H1 (cell line): ENCODE results near the gene CAPN8. TPM values are rescaled to one million over a fixed set of nuclear protein-coding genes. Genes with fewer than 3 reads are reported as not detected.
A peak's percentile ranks its signal among the peaks of the same experiment; 100 is the strongest.

Experiments
- CTCF ChIA-PET: fragments of 300-600 bp; sonication (Branson Sonifier 250); formaldehyde crosslinking; loops from one replicate; lab custom pipeline; 2021; ENCODE audit not compliant: partially characterized antibody; lab: Charles Lee
- POLR2A ChIA-PET: fragments of 300-600 bp; sonication (Branson Sonifier 250); formaldehyde crosslinking; loops from one replicate; lab custom pipeline; 2021; ENCODE audit warnings: inconsistent platforms; ENCODE audit not compliant: partially characterized antibody; lab: Charles Lee
- DNase-seq, 2 experiments: peaks; one replicate each; pipeline versions ENCODE4 v3.0.0 to v3.0.0-alpha.2; 2010 to 2022; ENCODE audit warnings: low spot score in 2 of 2, low read depth in 1 of 2, mixed read lengths in 1 of 2
- FAIRE-seq: peaks from 2 replicates; lab custom pipeline; 2011; peaks lifted over from hg19 to GRCh38; lab: Jason Lieb, UNC
- H2AFZ ChIP-seq: 2 replicates; pipeline ENCODE4 v1.8.1; 2012; ENCODE audit warnings: low read length, inconsistent platforms
- H2AK5ac ChIP-seq: 2 replicates; pipeline ENCODE4 v1.6.1; 2013; ENCODE audit warnings: low read depth, low read length
- H2BK120ac ChIP-seq: replicated peaks from 2 replicates; pipeline ENCODE3; 2013; ENCODE audit warnings: low read depth, low read length, inconsistent platforms
- H2BK12ac ChIP-seq: 2 replicates; pipeline ENCODE4 v1.6.1; 2013; ENCODE audit warnings: low read depth, low read length
- H2BK15ac ChIP-seq: 2 replicates; pipeline ENCODE4 v1.6.1; 2013; ENCODE audit warnings: low read length
- H2BK20ac ChIP-seq: 2 replicates; pipeline ENCODE4 v1.6.1; 2013; ENCODE audit warnings: low read length
- H2BK5ac ChIP-seq: 2 replicates; pipeline ENCODE4 v1.6.1; 2013; ENCODE audit warnings: low read depth, low read length
- H3K14ac ChIP-seq: 2 replicates; pipeline ENCODE4 v1.6.1; 2013; ENCODE audit warnings: inconsistent platforms; ENCODE audit not compliant: insufficient read length
- H3K18ac ChIP-seq: 2 replicates; pipeline ENCODE4 v1.6.1; 2013; ENCODE audit warnings: low read length; ENCODE audit errors: extremely low read depth
- H3K23ac ChIP-seq: 2 replicates; pipeline ENCODE4 v1.6.1; 2013; ENCODE audit warnings: inconsistent platforms; ENCODE audit not compliant: insufficient read length
- H3K23me2 ChIP-seq: 2 replicates; pipeline ENCODE4 v1.6.1; 2013; ENCODE audit warnings: low read depth, low read length
- H3K27ac ChIP-seq: 2 replicates; pipeline ENCODE4 v1.6.1; 2011; ENCODE audit warnings: low read depth, low read length, inconsistent platforms
- H3K27me3 ChIP-seq, 4 experiments: replicated peaks in 1 of 4; 1 replicate in 1 of 4; 2 replicates in 3 of 4; pipeline versions ENCODE4 v1.6.1 to v1.8.1; 2011 to 2013; ENCODE audit warnings: low read length in 3 of 4, mild to moderate bottlenecking in 3 of 4, inconsistent platforms in 2 of 4, mixed read lengths in 2 of 4, moderate library complexity in 1 of 4; ENCODE audit not compliant: control insufficient read depth in 3 of 4, insufficient read depth in 3 of 4; ENCODE audit errors: extremely low read depth in 1 of 4
- H3K36me3 ChIP-seq, 4 experiments: 2 replicates each; pipeline versions ENCODE4 v1.6.1 to v1.8.1; 2011 to 2013; ENCODE audit warnings: mild to moderate bottlenecking in 4 of 4, low read length in 3 of 4, moderate library complexity in 2 of 4, control low read depth in 1 of 4, inconsistent platforms in 1 of 4; ENCODE audit not compliant: insufficient read depth in 4 of 4, control insufficient read depth in 2 of 4
- H3K4ac ChIP-seq: replicated peaks from 2 replicates; pipeline ENCODE3; 2013; ENCODE audit warnings: low read length, low read depth, mixed read lengths, inconsistent platforms; ENCODE audit not compliant: insufficient read length
- H3K4me1 ChIP-seq, 4 experiments: replicated peaks in 1 of 4; 1 replicate in 1 of 4; 2 replicates in 3 of 4; pipeline versions ENCODE4 v1.6.1 to v1.8.1; 2011 to 2013; ENCODE audit warnings: low read length in 3 of 4, inconsistent platforms in 2 of 4, mixed read lengths in 1 of 4; ENCODE audit not compliant: insufficient read depth in 4 of 4, control insufficient read depth in 3 of 4
- H3K4me2 ChIP-seq, 2 experiments: 2 replicates each; pipeline versions ENCODE4 v1.6.1 to v1.8.1; 2011 to 2013; ENCODE audit warnings: low read depth in 2 of 2, low read length in 2 of 2, control low read depth in 1 of 2, inconsistent platforms in 1 of 2, mild to moderate bottlenecking in 1 of 2; ENCODE audit not compliant: insufficient read depth in 1 of 2
- H3K4me3 ChIP-seq, 4 experiments: fragments of 200-600, 300-600 bp in 1 of 4; sonication (generic), shearing (Covaris generic), sonication (Bioruptor Twin) in 1 of 4; 2 replicates each; pipeline versions ENCODE4 v1.5.1 to v1.8.1; 2011 to 2016; ENCODE audit warnings: low read length in 4 of 4, low read depth in 3 of 4, control low read depth in 2 of 4, inconsistent platforms in 2 of 4, mild to moderate bottlenecking in 2 of 4, mixed read lengths in 1 of 4, moderate library complexity in 1 of 4; ENCODE audit not compliant: insufficient read depth in 2 of 4; ENCODE audit errors: extremely low read depth in 1 of 4
- H3K56ac ChIP-seq: replicated peaks from 2 replicates; pipeline ENCODE3; 2013; ENCODE audit warnings: low read depth, mild to moderate bottlenecking, mixed read lengths, low read length, inconsistent platforms; ENCODE audit not compliant: insufficient read length
- H3K79me1 ChIP-seq: 2 replicates; pipeline ENCODE4 v1.6.1; 2013; ENCODE audit warnings: low read depth, low read length, control low read depth
- H3K79me2 ChIP-seq, 2 experiments: 2 replicates each; pipeline versions ENCODE4 v1.6.1 to v1.8.1; 2012 to 2013; ENCODE audit warnings: low read length in 2 of 2, mild to moderate bottlenecking in 2 of 2, inconsistent platforms in 1 of 2; ENCODE audit not compliant: insufficient read depth in 2 of 2, control insufficient read depth in 1 of 2
- H3K9ac ChIP-seq, 4 experiments: replicated peaks in 1 of 4; 1 replicate in 1 of 4; 2 replicates in 3 of 4; pipeline versions ENCODE4 v1.6.1 to v1.8.1; 2011 to 2013; ENCODE audit warnings: low read depth in 3 of 4, low read length in 3 of 4, control low read depth in 2 of 4, mild to moderate bottlenecking in 2 of 4, moderate library complexity in 2 of 4, inconsistent platforms in 1 of 4; ENCODE audit errors: extremely low read depth in 1 of 4
- H3K9me3 ChIP-seq, 2 experiments: 2 replicates each; pipeline versions ENCODE4 v1.6.1 to v1.8.1; 2012 to 2013; ENCODE audit warnings: mild to moderate bottlenecking in 2 of 2, moderate library complexity in 2 of 2, control low read depth in 1 of 2, inconsistent platforms in 1 of 2, low read depth in 1 of 2, low read length in 1 of 2, mixed read lengths in 1 of 2; ENCODE audit not compliant: insufficient read depth in 2 of 2
- H4K20me1 ChIP-seq, 2 experiments: replicated peaks in 1 of 2; 2 replicates each; pipeline versions ENCODE3 to v1.8.1; 2011 to 2013; ENCODE audit warnings: inconsistent platforms in 2 of 2, low read length in 2 of 2, mild to moderate bottlenecking in 1 of 2; ENCODE audit not compliant: insufficient read depth in 2 of 2, control insufficient read depth in 1 of 2
- H4K5ac ChIP-seq: 2 replicates; pipeline ENCODE4 v1.6.1; 2013; ENCODE audit warnings: low read length, low read depth, mixed read lengths, inconsistent platforms; ENCODE audit not compliant: insufficient read length
- H4K8ac ChIP-seq: 2 replicates; pipeline ENCODE4 v1.8.0; 2013; ENCODE audit warnings: mild to moderate bottlenecking, moderate library complexity, low read length, inconsistent platforms; ENCODE audit not compliant: insufficient read depth; ENCODE audit errors: extremely low read depth
- H4K91ac ChIP-seq: replicated peaks from 2 replicates; pipeline ENCODE3; 2013; ENCODE audit warnings: low read length, mixed read lengths, inconsistent platforms; ENCODE audit not compliant: insufficient read length
- CBX5 ChIP-seq: fragments of 300-800, 300-1000 bp; sonication (generic); IDR thresholded peaks from 2 replicates; pipeline ENCODE4 v1.7.1; 2016; ENCODE audit warnings: antibody characterized with exemption, low read length, low read depth
- HDAC6 ChIP-seq: IDR thresholded peaks from one replicate; pipeline ENCODE4 v1.7.1; 2012; ENCODE audit warnings: low read depth, mild to moderate bottlenecking, inconsistent platforms, low read length, moderate library complexity
- KDM1A ChIP-seq: fragments of 200-600, 300-600 bp; sonication (generic); IDR thresholded peaks from 2 replicates; pipeline ENCODE4 v1.7.1; 2016; ENCODE audit warnings: mild to moderate bottlenecking, low read length, borderline replicate concordance
- KDM5A ChIP-seq: fragments of 200-600 bp; IDR thresholded peaks from 2 replicates; pipeline ENCODE4 v1.7.1; 2012; ENCODE audit warnings: mild to moderate bottlenecking, low read length, inconsistent platforms, mixed read lengths
- POLR2AphosphoS5 ChIP-seq: IDR thresholded peaks from 2 replicates; pipeline ENCODE4 v1.6.1; 2011; ENCODE audit warnings: low read depth, low read length
- SP2 ChIP-seq: IDR thresholded peaks from 2 replicates; pipeline ENCODE4 v1.6.1; 2012; ENCODE audit warnings: mild to moderate bottlenecking, low read length, inconsistent platforms
- SUZ12 ChIP-seq: fragments of 200-600 bp; sonication (generic); IDR thresholded peaks from 2 replicates; pipeline ENCODE4 v1.6.1; 2012; ENCODE audit warnings: mild to moderate bottlenecking, inconsistent platforms, low read length, moderate library complexity, mixed read lengths
- YY1 ChIP-seq: IDR thresholded peaks from 2 replicates; pipeline ENCODE4 v1.6.1; 2011; ENCODE audit warnings: low read depth, mild to moderate bottlenecking, low read length
- WGBS, 2 experiments: shearing (Covaris generic) in 1 of 2; methylation state at CpG; one replicate each; pipeline versions ENCODE4 v1.1.6 to v1.1.7; 2013 to 2015; ENCODE audit warnings: low lambda C conversion rate in 2 of 2, mixed read lengths in 2 of 2, inconsistent platforms in 1 of 2, low coverage in 1 of 2, missing lambda C conversion rate in 1 of 2; ENCODE audit not compliant: insufficient replicate concordance in 2 of 2, insufficient coverage in 1 of 2, insufficient read length in 1 of 2; ENCODE audit errors: extremely low coverage in 1 of 2, missing lambda C conversion rate in 1 of 2; 5-methylcytosine and 5-hydroxymethylcytosine counted together
- polyA plus RNA-seq, 7 experiments: library from polyadenylated mRNA; depleted of rRNA in 3 of 7; stranded (reverse) in 5 of 7; unstranded in 2 of 7; fragments of >200 nt in 5 of 7; fragments of 200-250 nt in 2 of 7; gene quantifications; 1 replicate in 5 of 7; 2 replicates in 1 of 7; 4 replicates in 1 of 7; pipeline versions ENCODE4 v1.2.1 to v1.2.3, GENCODE V29; 2011 to 2013; ENCODE audit warnings: missing spikeins in 2 of 7, mixed read lengths in 2 of 7
- total RNA-seq: library from RNA; stranded (reverse); fragmentation: NEBNext Ultra II Directional; extraction: Animal tissue kit (Norgen Biotek cat#: 25700); gene quantifications from 2 replicates; pipeline ENCODE4 v1.2.1, GENCODE V29; 2021

Gene CAPN8
- total and polyA plus RNA-seq, 2 of the 8 experiments (the other 6 are each of a cell fraction or from before 2014, with no cell fraction given) = 0.20 to 0.26 TPM

GRCh38 chr1:223708001-223708359 is 42.5 kb upstream of the CAPN8 start:
- Histone ChIP-seq H3K4me1 (peaks cover 0 to 3% (median 0%) of the 10 kb centered on the region in 4 experiments; a peak in 2 of 7 replicates), H4K91ac (no peak overlapping the region), H2BK15ac (no peak overlapping the region), H4K8ac (no peak overlapping the region), H2AK5ac (no peak overlapping the region), H3K79me1 (no peaks in the 10 kb centered on the region), H2BK20ac (no peak overlapping the region), H3K23me2 (peaks cover 5% of the 10 kb centered on the region; the same call in 1 of the 2 replicates), H3K79me2 (no peaks in the 10 kb centered on the region), H3K56ac (no peak overlapping the region), H3K27me3 (peaks cover 0 to 16% (median 8%) of the 10 kb centered on the region in 4 experiments; a peak in 5 of 7 replicates), H3K4me2 (no peak overlapping the region), H3K14ac (no peak overlapping the region), H2AFZ (0 out of 2 replicates have a peak overlapping the region, but pooled peaks have one; percentile 63), H3K4ac (no peak overlapping the region), H3K23ac (no peak overlapping the region), H3K36me3 (no peaks in the 10 kb centered on the region), H2BK12ac (no peak overlapping the region), H2BK120ac (no peak overlapping the region), H3K4me3 (no peak overlapping the region), H4K5ac (no peak overlapping the region), H3K9me3 (no peaks in the 10 kb centered on the region), H3K9ac (no peak overlapping the region), H2BK5ac (0 out of 2 replicates have a peak overlapping the region, but pooled peaks have one; percentile 16), H4K20me1 (no peaks in the 10 kb centered on the region), H3K27ac (no peak overlapping the region), H3K18ac (no peak overlapping the region; the same call in 1 of the 2 replicates)
- CTCF ChIA-PET = interaction anchor here (0.8 to 5.6 kb wide), 12 partner anchors 9 to 151 kb away, joined by 3 to 62 read pairs (median 4); no protein-coding TSS in a partner anchor
- POLR2A ChIA-PET = interaction anchor here (1.0 kb wide), 1 partner anchor 138 kb away, joined by 3 read pairs; the partner anchor contains the start of gene TP53BP2
- DNase-seq = no peak
- WGBS, 2 experiments = 80% methylated on average over 5 of the region's 5 CpGs; no CpG with 5 or more reads in 1 of the 2 experiments
- TF ChIP-seq HDAC6 (no peak), SUZ12 (no peak), POLR2AphosphoS5 (no peak), CBX5 (no peak), KDM1A (no peak), SP2 (no peak), YY1 (no peak), KDM5A (no peak)
- FAIRE-seq = no peak
